Measurements from ENCODE around the gene AGMAT. TPM values are rescaled to one million over a fixed set of nuclear protein-coding genes. Genes with fewer than 3 reads are reported as not detected.

Gene AGMAT
- 10 to 100 TPM; 18.1 to 24.0 TPM for total RNA-seq

- Mint-ChIP-seq H3K27me3 (no peaks in the 10 kb centered on the region), H3K9me3 (ENCODE audit: low read depth) (no peaks in the 10 kb centered on the region), H3K36me3 (ENCODE audit: low read depth) (peaks cover 22% of the 10 kb centered on the region), H3K27ac (peak within 1 kb of the TSS; percentile 89), H3K4me3 (peak within 1 kb of the TSS; percentile 77), H3K4me1 (peaks cover 20% of the 10 kb centered on the region)
- ChIA-PET POLR2A (no interaction called here), CTCF (interaction anchor here (0.6 to 1.9 kb wide), 2 partner anchors 19 to 33 kb away, joined by 3 to 7 read pairs; partner anchors contain the start of gene DDI2)
- intact Hi-C loops (cut with DNase I, micrococcal nuclease), result loop anchor here (1.0 to 5.0 kb wide), 4 partner anchors 33 to 100 kb away; partner anchors contain the start of genes DDI2 (in 2 of the 2), DNAJC16 (in 1 of the 2) and PLEKHM2 (in 1 of the 2)
- peak; percentile 82 for DNase-seq
- ATAC-seq, result peak; percentile 80
Observed at GRCh38 chr1:15584489-15585363, at the start of gene AGMAT. TSS of gene AGMAT (minus strand) at chr1:15585051. CDS start at chr1:15584967, 84 bp downstream.

- CTCF ChIA-PET, result interaction anchor here (1.0 to 1.4 kb wide), 2 partner anchors 15 to 99 kb away, joined by 3 to 6 read pairs; no protein-coding TSS in a partner anchor
- ATAC-seq, result no peak
- POLR2A ChIA-PET, result interaction anchor here (0.6 kb wide), 1 partner anchor 662 kb away, joined by 3 read pairs; no protein-coding TSS in a partner anchor
- Mint-ChIP-seq H3K4me3 (no peak overlapping the region), H3K36me3 (ENCODE audit: low read depth) (peaks cover 66% of the 10 kb centered on the region), H3K27me3 (no peaks in the 10 kb centered on the region), H3K4me1 (no peaks in the 10 kb centered on the region), H3K9me3 (ENCODE audit: low read depth) (no peaks in the 10 kb centered on the region), H3K27ac (no peak overlapping the region)
- no peak for DNase-seq
- intact Hi-C loops (cut with DNase I, micrococcal nuclease), result no loop called here
Observed at GRCh38 chr1:15633756-15634420, 49.0 kb upstream of the AGMAT start.

- H3K4me3 Mint-ChIP-seq, result no peak overlapping the region
- no peaks in the 10 kb centered on the region for H3K9me3 Mint-ChIP-seq (ENCODE audit: low read depth)
- ChIA-PET POLR2A (interaction anchor here (0.6 kb wide), 1 partner anchor 1375 kb away, joined by 3 read pairs; no protein-coding TSS in a partner anchor), CTCF (interaction anchor here (0.9 kb wide), 1 partner anchor 10 kb away, joined by 4 read pairs; no protein-coding TSS in a partner anchor)
- H3K36me3 Mint-ChIP-seq (ENCODE audit: low read depth), result peaks cover 49% of the 10 kb centered on the region
- intact Hi-C loops (cut with DNase I, micrococcal nuclease), result no loop called here
- H3K4me1 Mint-ChIP-seq, result peaks cover 40% of the 10 kb centered on the region
- ATAC-seq, result no peak
- no peak for DNase-seq
- no peaks in the 10 kb centered on the region for H3K27me3 Mint-ChIP-seq
- peak overlapping the region; percentile 49 for H3K27ac Mint-ChIP-seq
Observed at GRCh38 chr1:15628003-15628402, 43.2 kb upstream of the AGMAT start.

GRCh38 chr1:15627343-15627988 lies 42.6 kb upstream of the AGMAT start:
- H3K4me3 Mint-ChIP-seq, result no peak overlapping the region
- H3K4me1 Mint-ChIP-seq, result peaks cover 46% of the 10 kb centered on the region
- ChIA-PET POLR2A (interaction anchor here (0.6 kb wide), 2 partner anchors 46 to 1376 kb away, joined by 3 to 4 read pairs; no protein-coding TSS in a partner anchor), CTCF (interaction anchor here (0.8 to 1.3 kb wide), 4 partner anchors 9 to 442 kb away, joined by 3 to 4 read pairs (median 3); no protein-coding TSS in a partner anchor)
- H3K9me3 Mint-ChIP-seq (ENCODE audit: low read depth), result no peaks in the 10 kb centered on the region
- DNase-seq (peak; percentile 18), ATAC-seq (peak; percentile 83)
- H3K27ac Mint-ChIP-seq, result peak overlapping the region; percentile 77
- intact Hi-C loops (cut with DNase I, micrococcal nuclease), result no loop called here
- peaks cover 50% of the 10 kb centered on the region for H3K36me3 Mint-ChIP-seq (ENCODE audit: low read depth)
- no peaks in the 10 kb centered on the region for H3K27me3 Mint-ChIP-seq

GRCh38 chr1:15626269-15626950 lies 41.6 kb upstream of the AGMAT start:
- ChIA-PET POLR2A (no interaction called here), CTCF (interaction anchor here (0.8 to 1.3 kb wide), 3 partner anchors 11 to 443 kb away, joined by 3 read pairs; no protein-coding TSS in a partner anchor)
- intact Hi-C loops (cut with DNase I, micrococcal nuclease), result no loop called here
- no peak for DNase-seq
- H3K4me1 Mint-ChIP-seq, result peaks cover 53% of the 10 kb centered on the region
- no peaks in the 10 kb centered on the region for H3K27me3 Mint-ChIP-seq
- H3K9me3 Mint-ChIP-seq (ENCODE audit: low read depth), result no peaks in the 10 kb centered on the region
- H3K27ac Mint-ChIP-seq, result peak overlapping the region; percentile 34
- H3K36me3 Mint-ChIP-seq (ENCODE audit: low read depth), result peaks cover 46% of the 10 kb centered on the region
- H3K4me3 Mint-ChIP-seq, result no peak overlapping the region
- no peak for ATAC-seq

GRCh38 chr1:15625056-15625917 lies 40.4 kb upstream of the AGMAT start:
- Mint-ChIP-seq H3K9me3 (ENCODE audit: low read depth) (no peaks in the 10 kb centered on the region), H3K4me1 (peaks cover 64% of the 10 kb centered on the region), H3K27ac (peak overlapping the region; percentile 37), H3K4me3 (no peak overlapping the region), H3K36me3 (ENCODE audit: low read depth) (peaks cover 37% of the 10 kb centered on the region), H3K27me3 (no peaks in the 10 kb centered on the region)
- ChIA-PET POLR2A (no interaction called here), CTCF (no interaction called here)
- DNase-seq (no peak), ATAC-seq (no peak)
- intact Hi-C loops (cut with DNase I, micrococcal nuclease), result no loop called here

GRCh38 chr1:15624133-15624714 lies 39.4 kb upstream of the AGMAT start:
- DNase-seq (no peak), ATAC-seq (peak; percentile 18)
- intact Hi-C loops (cut with DNase I, micrococcal nuclease), result no loop called here
- H3K4me1 Mint-ChIP-seq, result peaks cover 75% of the 10 kb centered on the region
- H3K27ac Mint-ChIP-seq, result peak overlapping the region; percentile 58
- CTCF ChIA-PET, result no interaction called here
- peaks cover 37% of the 10 kb centered on the region for H3K36me3 Mint-ChIP-seq (ENCODE audit: low read depth)
- H3K9me3 Mint-ChIP-seq (ENCODE audit: low read depth), result no peaks in the 10 kb centered on the region
- POLR2A ChIA-PET, result no interaction called here
- H3K4me3 Mint-ChIP-seq, result no peak overlapping the region
- no peaks in the 10 kb centered on the region for H3K27me3 Mint-ChIP-seq

DNA sequence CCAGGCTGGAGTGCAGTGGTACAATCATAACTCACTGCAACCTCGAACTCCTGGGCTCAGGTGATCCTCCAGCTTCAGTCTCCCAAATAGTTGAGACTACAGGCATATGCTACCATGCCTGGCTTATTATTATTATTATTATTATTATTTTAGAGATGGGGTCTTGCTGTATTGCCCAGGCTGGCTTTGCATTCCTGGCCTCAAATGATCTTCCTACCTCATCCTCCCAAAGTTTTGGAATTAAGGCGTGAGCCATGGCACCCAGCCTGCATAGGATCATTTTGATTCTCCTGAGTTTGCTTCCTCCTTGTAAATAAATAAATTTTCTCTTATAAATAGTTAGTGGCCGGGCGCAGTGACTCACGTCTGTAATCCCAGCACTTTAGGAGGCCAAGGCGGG lies 38.6 kb upstream of the AGMAT start:
- H3K4me1 Mint-ChIP-seq, result peaks cover 81% of the 10 kb centered on the region
- H3K36me3 Mint-ChIP-seq (ENCODE audit: low read depth), result peaks cover 36% of the 10 kb centered on the region

DNA sequence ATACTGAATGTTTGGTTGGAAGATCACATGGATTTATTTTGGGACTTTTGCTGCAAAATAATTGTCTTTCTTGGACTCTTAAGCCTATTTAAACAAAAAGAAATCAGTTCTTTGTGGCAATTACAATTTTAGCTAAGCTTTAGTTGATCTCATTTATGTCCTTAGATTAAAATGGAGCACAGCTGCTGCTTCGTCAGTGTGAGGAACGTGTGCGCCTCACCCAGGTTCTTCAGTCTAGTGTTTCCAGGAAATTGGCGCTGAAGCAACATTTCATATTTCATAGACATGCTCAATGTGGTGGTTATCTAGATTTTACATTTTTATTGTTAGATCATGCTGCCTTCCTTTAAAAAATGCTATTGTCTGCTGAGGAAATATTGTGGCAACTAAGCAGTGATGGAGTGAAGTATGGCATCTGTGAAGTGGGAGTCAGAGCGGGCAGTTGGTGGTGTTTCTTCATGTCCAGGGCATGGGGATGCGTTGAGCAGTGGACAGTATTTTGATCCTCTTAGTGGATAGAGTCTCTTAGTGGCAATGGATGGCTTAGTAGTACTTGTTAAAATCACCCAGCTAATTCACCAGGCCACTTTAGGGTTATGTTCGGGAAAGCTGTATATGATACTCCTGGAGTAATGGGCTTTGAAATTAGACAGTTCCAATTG lies 38.0 kb upstream of the AGMAT start:
- Mint-ChIP-seq H3K36me3 (ENCODE audit: low read depth) (peaks cover 37% of the 10 kb centered on the region), H3K4me1 (peaks cover 79% of the 10 kb centered on the region), H3K4me3 (no peak overlapping the region), H3K27ac (peak overlapping the region; percentile 45), H3K27me3 (no peaks in the 10 kb centered on the region), H3K9me3 (ENCODE audit: low read depth) (no peaks in the 10 kb centered on the region)
- POLR2A ChIA-PET, result no interaction called here
- DNase-seq (no peak), ATAC-seq (no peak)
- intact Hi-C loops (cut with DNase I, micrococcal nuclease), result no loop called here
- CTCF ChIA-PET, result interaction anchor here (1.2 kb wide), 1 partner anchor 63 kb away, joined by 3 read pairs; no protein-coding TSS in a partner anchor

More for the DNA sequence above, 38.6 kb upstream of the AGMAT start:
- Mint-ChIP-seq H3K27me3 (no peaks in the 10 kb centered on the region), H3K4me3 (no peak overlapping the region), H3K9me3 (ENCODE audit: low read depth) (no peaks in the 10 kb centered on the region), H3K27ac (no peak overlapping the region)
- intact Hi-C loops (cut with DNase I, micrococcal nuclease), result no loop called here
- CTCF ChIA-PET, result interaction anchor here (1.2 kb wide), 1 partner anchor 62 kb away, joined by 3 read pairs; no protein-coding TSS in a partner anchor
- ATAC-seq (no peak), DNase-seq (no peak)
- POLR2A ChIA-PET, result no interaction called here
